ENCODE results near the gene RARRES1.

Gene RARRES1, protein sequence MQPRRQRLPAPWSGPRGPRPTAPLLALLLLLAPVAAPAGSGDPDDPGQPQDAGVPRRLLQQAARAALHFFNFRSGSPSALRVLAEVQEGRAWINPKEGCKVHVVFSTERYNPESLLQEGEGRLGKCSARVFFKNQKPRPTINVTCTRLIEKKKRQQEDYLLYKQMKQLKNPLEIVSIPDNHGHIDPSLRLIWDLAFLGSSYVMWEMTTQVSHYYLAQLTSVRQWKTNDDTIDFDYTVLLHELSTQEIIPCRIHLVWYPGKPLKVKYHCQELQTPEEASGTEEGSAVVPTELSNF

DNA sequence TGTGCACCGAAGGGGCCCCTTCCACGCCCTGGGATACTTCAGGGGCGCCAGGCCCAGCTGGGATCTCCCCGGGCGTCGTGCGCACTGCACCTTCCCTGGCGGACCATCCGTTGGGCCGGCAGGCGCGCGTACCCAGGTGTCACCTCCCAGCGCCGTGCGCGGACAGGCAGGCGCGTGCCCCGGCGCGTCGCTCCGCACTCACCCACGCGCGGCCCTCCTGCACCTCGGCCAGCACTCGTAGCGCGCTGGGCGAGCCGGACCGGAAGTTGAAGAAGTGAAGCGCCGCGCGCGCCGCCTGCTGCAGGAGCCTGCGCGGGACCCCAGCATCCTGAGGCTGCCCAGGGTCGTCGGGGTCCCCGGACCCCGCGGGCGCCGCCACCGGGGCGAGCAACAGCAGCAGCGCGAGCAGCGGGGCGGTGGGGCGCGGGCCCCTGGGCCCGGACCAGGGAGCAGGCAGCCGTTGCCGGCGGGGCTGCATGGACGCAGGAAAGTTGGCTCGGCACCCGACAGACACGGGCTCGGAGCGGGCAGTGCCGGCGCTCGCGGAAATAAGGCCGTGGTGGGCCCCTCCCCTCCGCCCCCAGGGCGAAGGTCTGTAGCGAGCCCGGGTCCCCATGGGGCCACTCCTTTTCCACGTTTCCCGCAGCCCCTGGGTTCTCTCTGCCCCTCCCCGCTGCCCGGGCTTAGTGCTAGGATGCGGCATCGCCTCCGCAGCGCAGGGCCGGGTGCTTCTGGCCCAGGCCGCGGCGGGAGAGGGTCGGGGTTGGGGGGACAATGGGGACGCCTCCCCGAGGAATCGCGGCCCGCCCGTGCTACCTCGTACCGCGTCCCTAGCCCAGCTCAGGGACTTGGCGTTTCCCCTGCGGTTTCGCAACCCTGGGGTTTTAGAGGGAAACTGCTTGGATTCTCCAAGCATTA is at the start of gene RARRES1:
RARRES1 (minus strand) TSS at position 520 of the 918 bp plus-strand sequence; CDS start at position 478, 42 bp downstream.
- peak in 1 of 2 donors; percentile 8 for DNase-seq (ENCODE audit: low read depth in 1 of 2, low spot score in 1 of 2)

DNA sequence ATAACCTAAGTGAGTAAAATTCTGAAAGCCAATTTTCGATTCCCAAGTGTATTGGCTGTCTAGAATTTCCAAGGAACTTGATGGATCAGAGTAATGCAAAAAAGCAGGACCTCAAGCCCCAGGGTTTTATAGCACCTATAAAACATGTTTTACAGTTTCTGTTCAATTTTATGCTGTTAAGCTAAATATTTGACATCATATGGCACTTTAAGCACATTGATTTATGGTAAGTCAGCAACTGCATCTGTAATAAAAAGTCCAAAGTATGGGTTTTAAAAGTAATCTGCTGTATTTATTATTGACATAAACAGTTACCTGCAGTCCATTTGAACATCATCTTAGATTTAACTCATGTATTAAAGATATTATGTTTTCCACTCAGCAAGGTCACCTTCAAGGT is 49.6 kb upstream of the RARRES1 start:
- no peak for DNase-seq (ENCODE audit: low read depth in 1 of 2, low spot score in 1 of 2)

DNA sequence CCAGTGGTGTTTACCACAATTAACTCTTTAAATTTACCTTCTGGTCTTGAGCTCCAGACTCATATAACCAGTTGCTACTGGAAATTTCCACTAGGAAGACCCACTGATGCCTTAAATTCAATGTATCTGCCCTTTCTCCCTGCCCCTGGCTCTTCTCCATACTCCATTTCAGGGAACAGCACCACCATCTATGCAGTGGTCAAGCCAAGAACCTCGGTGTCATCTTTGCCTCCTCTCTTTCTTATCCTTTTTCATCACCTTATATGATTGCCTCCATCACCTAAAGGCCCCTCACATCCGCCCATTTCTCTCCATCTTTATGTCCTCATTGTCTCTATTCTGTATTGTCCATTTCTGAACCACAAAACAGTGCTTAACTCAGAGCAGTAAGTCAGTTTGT is 48.9 kb upstream of the RARRES1 start:
- no peak for DNase-seq (ENCODE audit: low read depth in 1 of 2, low spot score in 1 of 2)

DNA sequence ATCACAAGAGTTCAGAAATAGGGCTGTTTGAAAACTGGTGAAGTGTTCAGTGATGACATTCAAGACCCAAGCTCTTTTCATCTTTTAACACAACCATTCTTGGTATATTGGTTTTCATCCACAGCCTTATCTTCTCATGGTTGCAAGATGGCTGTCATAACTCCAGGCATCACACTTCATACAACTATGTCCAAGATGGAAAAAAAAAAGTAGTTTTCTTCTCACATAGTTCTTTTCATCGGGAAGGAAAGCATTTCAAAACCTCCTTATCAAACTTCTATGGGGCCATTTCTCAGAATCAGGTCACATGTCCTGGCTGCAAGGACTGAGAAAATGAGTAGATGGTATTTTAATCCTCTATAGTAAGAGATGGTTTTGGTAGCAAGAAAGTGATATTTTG is 48.5 kb upstream of the RARRES1 start:
- DNase-seq (ENCODE audit: low read depth in 1 of 2, low spot score in 1 of 2): no peak

DNA sequence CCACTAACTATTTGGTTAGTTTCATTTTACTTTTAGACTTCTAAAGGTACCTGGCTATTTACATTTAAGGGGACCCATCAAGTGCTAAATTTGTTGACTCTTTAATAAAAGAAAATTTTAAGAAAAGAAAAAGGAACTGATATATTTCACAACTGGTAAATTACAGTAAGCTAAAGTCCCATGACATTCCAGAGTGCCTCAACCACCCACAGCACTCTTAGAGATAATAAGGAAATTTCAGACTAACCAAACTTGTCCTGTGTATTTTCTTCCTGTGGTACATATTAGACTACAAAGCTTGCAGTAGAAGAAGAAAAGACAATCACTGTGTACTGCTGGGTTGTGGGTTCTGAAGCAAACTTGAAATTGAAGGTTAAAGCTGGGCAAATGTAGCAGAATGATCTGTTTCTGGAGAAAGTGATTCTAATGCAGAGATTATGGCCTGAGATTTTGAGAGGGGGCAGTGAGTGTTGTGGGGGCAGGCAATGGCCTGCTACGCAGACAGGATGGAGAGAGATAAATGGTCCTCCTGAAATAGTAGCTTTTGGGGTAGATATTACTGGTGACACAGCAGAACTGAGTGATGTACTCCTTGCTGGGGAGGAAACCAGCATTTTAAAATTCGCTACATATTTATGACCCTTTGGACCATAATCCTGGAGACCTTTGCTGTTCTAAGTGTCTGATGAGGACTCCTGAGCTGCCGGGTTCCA is 45.1 kb upstream of the RARRES1 start:
- no peak for DNase-seq (ENCODE audit: low read depth in 1 of 2, low spot score in 1 of 2)

DNA sequence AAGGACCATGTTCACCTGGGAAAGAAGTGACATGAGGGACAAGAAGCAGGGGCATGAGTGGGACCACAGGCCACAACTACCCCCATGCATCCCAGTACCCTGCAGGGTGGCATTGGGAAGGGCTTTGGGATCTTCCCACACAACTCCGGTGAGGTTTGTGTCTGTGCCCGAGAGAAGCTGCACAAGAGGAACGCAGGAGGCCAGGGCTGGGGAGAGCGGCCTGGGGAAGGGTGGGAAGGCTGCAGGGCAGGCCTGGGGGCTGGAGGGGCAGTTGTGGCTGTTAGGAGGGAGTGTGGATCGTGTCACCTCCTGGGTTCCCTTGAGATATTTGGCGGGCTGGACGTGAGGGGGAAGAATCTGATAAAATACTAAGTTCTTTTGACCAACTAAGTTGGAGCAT is 44.3 kb upstream of the RARRES1 start:
- DNase-seq (ENCODE audit: low read depth in 1 of 2, low spot score in 1 of 2): no peak

DNA sequence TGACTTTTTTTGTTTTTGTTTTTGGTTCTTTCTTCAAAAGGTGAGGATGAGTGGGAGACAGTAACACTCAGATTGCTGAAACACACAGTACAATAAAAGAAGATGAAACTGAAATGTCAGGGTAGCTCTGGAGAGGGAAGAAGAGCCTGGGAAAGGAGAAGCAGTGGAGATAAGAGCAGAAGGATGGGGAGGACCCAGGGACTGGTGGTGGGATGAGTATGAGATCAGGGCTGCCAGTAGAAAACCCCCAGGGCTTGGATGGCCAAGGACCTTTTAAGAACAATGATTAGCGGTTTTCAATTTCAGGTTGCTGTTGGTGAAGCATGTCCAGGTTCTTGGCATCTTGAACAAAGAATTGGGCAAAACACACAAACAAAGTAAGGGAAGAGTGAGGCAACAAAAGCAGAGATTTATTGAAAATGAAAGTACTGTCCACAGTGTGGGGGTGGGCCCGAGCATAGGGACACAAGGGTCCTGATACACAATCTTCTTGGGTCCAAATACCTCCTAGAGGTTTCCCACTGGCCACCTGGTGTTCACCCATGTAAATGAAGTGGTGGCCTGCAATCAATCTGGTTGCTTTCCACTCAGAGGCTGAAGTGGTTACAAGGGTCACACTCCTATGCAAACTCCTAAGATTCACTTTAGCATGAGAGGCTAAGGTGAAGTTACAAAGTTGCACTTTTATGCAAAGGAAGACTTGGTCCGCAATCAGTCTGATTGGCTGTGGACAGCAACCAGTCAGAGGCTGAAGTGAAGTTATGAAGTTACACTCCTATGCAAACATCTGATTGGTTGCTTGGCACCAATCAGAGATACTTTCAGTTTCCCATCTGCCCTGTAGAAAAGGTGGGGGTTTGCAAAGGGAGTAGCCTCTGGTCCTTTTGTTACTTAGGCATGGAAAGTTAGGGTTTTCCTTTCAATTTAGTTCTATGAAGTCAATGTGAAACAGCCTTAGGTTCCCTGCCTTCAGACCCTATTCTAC is 43.5 kb upstream of the RARRES1 start:
- DNase-seq (ENCODE audit: low read depth in 1 of 2, low spot score in 1 of 2): no peak

DNA sequence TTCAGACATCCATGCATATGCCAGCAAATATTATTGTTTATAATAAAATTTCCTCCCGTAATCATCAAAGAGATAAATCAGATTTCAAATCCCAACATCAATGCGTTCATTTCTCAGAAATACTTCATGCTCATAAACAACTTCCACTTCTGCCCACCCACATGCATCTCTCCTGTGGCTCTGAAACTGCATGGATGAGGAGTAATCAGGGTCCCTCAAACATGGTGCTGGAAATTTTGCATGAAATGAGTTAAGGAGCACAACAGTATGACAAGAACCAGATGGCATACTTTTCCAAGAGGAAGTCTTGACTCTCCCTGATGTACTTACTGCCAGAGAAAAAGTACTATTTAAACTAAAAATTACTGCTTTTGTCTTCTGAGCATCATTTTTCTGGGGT is 42.7 kb upstream of the RARRES1 start:
- no peak for DNase-seq (ENCODE audit: low read depth in 1 of 2, low spot score in 1 of 2)

DNA sequence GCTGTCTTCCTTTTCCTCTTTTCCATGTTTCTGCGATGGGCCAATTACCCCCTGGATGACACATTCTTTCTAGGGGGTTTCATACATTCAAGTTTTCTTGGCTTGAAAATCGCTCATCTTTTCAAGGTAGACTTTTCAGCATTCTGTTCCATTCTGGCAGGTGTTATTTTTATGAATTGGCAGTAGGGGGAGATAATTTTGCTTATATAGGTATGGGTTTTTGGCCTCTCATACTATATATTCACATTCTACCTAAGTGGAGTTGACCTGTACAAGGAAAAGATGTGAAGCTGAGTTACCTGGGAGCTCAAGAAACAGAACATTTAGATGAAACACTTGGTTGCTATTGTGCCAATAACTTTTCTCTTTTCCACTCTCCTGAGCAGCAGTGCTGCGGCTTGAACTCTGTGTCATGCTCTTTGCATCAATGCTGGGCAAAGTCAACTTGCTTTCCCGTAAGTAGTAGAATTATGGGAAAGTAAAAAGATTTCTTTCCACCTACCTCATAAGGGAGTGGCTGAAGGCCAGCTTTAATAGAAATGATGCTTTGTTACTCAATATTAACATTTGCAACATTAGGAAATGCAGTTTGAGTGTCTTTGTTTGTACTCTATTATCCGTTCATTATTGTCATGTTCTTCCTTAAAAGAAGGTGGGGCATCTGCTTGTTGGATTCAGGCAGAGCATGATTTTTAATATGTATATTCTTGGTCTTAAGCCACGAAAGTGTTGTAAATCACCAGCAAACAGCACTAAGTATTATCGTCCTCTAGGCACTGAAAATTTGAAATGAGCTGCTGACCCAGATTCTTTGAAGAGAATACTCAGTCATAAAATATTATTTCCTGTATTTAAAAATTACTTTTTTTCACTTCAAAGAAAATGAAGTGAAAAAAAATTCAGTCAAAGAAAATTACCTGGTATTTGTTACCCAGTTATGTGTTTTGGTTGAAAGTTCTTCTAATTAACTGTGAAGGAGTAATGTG is 41.9 kb upstream of the RARRES1 start:
- no peak for DNase-seq (ENCODE audit: low read depth in 1 of 2, low spot score in 1 of 2)

DNA sequence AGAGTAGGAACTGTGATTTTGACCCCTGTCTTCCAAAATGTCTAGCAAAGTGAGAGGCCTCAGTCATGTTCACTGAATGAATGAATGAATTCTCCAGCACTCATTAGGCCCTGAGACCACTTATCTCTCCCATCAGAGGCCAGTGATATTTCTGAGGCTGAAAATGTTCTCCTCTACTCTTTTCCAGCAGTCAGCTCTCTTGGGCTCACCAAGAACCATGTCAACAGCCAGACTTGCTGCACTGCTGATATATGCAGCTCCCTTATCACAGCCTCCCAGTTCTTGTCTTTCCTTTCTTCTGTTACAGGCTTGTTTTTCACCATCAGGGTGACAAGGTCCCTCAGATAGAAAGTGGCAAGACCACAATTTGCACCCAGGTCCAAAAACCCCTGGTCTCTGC is 40.9 kb upstream of the RARRES1 start:
- no peak for DNase-seq (ENCODE audit: low read depth in 1 of 2, low spot score in 1 of 2)

DNA sequence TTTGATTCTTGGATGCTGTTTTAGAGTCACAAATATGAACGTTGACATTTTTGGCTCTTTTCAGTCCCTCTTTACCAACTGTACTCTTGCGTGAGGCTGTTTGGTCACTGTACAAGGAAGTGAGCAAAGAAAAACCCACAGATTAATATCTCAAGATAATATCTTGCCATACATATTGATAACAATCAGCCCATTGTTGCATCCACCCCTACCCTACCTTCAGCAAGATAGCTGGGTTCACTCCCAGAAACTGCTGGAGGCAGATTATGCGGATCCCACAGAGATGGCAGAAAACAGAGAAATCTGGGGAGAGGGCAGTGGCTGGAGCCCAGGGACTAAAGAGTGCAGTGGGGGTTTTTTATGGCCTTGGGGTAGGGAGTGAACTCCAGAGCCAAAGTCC is 39.7 kb upstream of the RARRES1 start:
- DNase-seq (ENCODE audit: low read depth in 1 of 2, low spot score in 1 of 2): no peak

DNA sequence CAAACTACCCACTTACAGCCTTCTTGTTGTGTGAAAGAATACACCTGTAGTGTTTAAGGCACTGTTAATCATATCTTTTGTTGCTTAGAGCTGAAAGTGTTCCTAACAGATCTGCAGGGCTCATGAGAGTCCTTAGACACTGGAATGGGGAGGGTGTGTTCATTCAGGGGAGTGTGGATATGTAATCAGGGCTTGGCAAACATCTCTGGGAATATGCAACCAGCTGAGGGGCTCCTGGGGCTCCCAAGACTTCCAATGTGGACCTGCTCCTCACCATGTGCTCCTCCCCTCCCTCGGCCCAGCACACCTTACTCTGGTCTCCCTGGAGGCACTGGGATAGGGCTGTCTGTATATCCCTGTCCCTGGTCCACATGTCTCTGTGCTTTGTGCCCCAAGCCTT is 39.3 kb upstream of the RARRES1 start:
- no peak for DNase-seq (ENCODE audit: low read depth in 1 of 2, low spot score in 1 of 2)

DNA sequence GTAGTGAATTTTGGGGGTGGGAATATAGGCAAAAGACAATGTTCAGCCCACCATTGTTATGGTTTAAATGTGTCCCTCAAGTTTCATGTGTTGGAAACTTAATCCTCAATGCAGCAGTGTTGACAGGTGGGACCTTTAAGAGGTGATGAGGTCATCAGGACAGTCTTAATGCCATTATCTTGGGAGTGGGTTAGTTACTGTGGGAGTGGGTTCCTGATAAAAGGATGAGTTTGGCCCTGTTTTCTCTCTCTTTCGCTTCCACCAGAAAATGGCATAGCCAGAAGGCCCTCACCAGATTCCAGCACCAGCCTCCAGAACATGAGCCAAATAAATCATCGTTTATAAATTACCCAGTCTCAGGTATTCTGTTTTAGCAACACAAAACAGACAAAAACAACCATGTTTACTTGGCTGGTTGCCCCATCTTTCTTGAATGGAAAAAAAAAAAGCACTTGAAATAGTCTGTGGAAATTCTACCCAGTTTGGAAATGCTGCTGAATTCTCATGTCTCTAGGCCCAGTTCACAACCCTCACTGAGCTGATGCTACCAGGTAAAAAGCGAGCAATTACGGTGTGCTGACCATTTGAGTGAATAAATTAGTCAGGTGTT is 38.6 kb upstream of the RARRES1 start:
- no peak for DNase-seq (ENCODE audit: low read depth in 1 of 2, low spot score in 1 of 2)

DNA sequence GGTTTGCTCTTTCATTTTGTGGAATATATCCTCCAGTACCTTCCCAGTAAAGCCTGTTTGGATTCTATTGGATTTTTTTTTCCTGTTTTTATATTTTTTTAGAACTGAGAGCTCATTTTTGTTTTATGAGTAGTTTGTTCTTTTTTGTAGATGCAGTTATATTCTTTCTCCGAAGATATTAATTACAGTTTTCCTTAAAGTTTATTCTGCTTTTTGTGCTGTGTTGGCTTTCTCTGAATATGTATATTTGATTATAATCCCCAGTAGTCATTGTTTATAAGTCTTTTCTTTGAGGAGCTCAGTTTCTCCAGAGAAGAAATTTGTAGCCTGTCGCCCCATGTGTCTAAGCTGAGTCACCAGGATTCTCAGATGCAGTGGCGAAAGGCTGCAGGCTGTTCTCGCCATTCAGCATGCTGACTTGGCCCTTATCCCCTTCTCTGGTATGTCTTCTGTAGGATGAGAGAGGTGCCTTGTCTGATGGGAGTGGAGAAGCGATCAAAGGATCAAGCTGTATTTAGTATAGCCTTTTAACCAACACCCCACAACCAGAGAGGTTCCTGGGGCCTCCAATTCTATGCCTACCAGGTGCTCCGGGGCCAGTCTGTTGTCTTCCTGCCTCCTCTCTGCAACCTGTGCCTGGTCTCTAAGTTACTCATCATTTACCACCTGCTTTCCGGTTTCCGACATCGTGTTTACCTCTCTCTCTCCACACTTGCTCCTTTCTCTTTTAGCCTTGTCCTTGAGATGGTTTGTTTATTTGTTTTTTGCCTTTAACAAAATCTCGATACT is 37.9 kb upstream of the RARRES1 start:
- no peak for DNase-seq (ENCODE audit: low read depth in 1 of 2, low spot score in 1 of 2)

DNA sequence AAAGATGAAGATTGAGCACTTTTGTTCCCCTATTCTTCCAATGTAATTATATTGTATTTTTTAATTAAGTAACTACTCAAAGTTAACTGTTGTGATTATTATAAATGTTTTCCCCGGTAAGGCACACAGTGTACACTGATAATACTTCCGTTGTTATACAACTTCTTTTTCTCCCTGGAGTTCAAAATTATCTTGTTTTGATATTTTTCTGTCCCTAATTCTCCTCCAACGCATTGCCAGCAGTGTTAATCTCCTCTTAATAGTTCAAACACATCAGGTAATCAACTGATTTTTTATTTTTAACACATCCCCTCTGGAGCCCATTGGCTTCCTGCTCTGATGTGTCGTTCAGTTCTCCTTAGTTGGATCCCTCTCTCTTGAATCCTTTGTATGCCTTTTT is 37.3 kb upstream of the RARRES1 start:
- no peak for DNase-seq (ENCODE audit: low read depth in 1 of 2, low spot score in 1 of 2)

DNA sequence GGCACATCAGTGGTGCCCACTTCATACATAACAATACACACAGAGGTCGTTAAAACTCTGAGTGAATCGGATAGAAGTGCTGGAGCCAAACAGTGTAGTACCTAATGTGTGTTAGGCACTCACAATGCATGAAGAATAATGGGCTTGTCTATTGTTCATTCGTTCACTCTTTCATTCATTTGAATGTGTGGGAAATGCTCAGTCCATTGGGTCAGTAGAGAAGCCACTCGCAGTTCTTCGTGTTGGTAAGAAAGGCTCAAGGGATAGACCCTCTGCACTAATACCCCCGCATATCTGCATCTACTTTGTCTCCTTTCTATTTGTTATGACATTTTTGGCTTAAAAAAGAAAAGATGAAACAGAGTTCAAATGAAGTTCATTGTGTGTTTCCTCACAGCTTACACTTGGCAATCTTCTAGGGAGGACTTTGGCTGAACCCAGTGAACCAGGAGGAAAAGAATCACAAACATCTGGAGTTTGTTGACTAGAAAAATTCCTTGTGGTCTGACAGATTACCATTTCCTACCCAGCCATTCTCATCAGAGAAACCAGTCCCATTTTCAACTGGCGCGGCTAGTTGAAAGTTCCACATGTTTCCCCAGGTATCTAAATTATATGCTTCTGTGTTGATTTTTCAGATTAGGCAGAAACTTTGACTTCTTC is 36.8 kb upstream of the RARRES1 start:
- DNase-seq (ENCODE audit: low read depth in 1 of 2, low spot score in 1 of 2): no peak

DNA sequence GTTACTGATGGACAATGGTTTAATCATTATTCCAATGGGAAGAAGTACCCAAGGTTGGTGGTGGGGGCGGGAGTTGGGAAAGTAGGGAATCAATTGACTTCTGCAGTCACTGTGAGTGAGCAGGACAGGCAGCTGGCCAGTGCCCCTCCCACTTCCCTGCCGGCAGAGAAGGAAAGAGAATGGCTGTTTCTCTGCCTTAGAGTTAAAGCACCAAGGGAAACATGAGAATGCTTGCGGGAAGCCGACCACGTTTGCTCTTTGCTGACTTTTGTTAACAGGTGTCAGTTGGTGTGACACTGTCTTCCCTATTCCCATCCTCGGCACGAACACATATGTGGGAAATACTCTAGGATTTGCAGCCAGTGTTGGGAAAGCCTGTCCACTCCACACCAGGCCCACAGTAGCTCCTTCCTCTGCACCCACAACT is 36.1 kb upstream of the RARRES1 start:
- no peak for DNase-seq (ENCODE audit: low read depth in 1 of 2, low spot score in 1 of 2)

DNA sequence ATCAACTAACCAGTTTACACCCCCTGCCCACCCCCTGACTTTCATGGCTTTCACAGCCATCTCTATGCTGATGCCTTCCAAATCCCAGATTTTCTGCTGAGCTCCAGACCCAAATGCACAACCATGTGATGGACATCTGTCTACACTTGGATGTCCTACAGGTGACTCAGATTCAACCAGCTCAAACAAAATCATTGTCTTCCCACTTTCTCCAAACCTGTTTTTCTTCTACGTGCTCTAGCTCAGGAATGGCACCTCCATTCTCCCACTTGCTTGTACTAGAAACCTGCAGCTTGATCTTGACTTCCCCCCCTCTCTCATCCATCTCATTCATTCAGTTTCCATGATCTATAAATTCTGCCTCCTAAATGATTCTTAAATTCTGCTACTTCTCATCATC is 34.1 kb upstream of the RARRES1 start:
- DNase-seq (ENCODE audit: low read depth in 1 of 2, low spot score in 1 of 2): no peak

All from stimulated activated CD4-positive, alpha-beta T cell treated with anti-CD3 and anti-CD28 coated beads, Interleukin-15, amount 100 ng/mL, for 1 hour (primary cell).